IPS DF 4.7 (cell line): ENCODE results near the gene KRTAP9-7.

Source experiments
- DNase-seq: peaks from one replicate; pipeline ENCODE4 v3.0.0-alpha.2; 2013; ENCODE audit warnings: low spot score; ENCODE audit errors: extremely low read depth

KRTAP9-7 gene

DNA sequence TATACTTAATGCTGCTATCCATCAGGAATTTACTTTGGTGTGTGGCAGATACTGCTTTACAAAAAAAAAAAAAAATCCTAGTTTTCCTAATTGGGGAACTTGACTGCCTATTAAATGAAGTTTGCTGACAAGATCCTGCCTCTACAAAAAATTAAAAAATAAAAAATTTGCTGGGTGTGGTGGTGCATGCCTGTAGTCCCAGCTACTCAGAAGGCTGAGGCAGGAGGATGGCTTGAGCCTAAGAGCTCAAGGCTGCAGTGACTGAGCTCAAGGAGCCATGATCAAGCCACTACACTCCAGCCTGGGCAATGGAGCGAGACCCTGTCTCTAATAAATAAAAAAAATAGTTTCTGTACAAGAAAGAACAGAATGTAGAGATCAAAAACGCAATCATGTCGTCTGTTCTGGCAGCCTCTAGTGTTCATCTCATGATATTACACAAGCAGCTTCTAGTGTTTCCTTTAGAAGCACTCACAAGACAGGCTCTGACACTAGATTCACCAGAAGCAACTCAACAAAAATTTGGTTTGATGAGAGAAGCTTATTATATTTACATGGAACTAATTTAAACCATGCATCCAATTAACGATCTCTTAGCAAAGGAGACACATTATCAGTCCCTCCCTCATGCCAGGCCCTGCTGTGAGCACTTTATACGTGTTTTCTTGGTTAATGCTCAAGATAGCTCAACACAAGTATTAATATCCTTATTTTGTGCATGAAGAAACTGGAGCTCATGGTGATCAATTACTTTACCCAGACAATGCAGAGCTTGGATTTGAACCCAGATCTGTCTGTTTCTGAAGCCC lies 46.8 kb downstream of the KRTAP9-7 start:
- DNase-seq: no peak

- no peak for DNase-seq
These were observed 47.7 kb downstream of the KRTAP9-7 start for GRCh38 chr17:41322903-41323895.

- DNase-seq: no peak
These were observed 48.9 kb downstream of the KRTAP9-7 start for GRCh38 chr17:41324180-41325075.

- no peak for DNase-seq
These were observed 49.6 kb downstream of the KRTAP9-7 start for GRCh38 chr17:41325126-41325525.

DNA sequence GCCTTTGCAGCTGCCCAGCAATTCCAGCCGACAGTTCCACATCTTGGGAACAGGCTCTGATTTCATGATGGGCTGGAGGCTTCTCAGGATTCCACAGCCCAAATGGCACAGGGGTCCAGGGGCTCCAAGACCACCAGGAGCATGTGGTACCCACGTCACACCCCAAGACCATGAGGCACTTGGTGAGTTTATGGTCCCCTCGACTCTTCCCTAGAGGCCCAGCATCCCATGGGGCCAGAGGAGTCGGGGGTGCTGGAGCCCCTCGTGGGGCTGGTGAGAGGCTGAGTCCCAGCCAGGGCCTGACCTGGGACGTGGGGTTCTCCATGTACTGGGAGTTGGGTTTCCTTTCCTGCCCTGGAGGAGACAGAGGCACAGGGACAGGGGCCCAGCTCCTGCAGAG lies 50.1 kb downstream of the KRTAP9-7 start:
- no peak for DNase-seq
